Spleen (tissue), 3 donors: ENCODE results near the gene RPP30.

Experiments
- POLR2A ChIP-seq, 3 donors: fragments of 450-650 bp; IDR thresholded peaks; one replicate each; pipeline ENCODE4 v1.5.1; 2017; ENCODE audit warnings: antibody characterized with exemption in 3 of 3, mild to moderate bottlenecking in 1 of 3
- POLR2AphosphoS5 ChIP-seq, 3 donors: sonication (generic); formaldehyde crosslinking; IDR thresholded peaks; one replicate each; pipeline ENCODE4 v1.5.1; 2017; ENCODE audit warnings: antibody characterized with exemption in 3 of 3

DNA sequence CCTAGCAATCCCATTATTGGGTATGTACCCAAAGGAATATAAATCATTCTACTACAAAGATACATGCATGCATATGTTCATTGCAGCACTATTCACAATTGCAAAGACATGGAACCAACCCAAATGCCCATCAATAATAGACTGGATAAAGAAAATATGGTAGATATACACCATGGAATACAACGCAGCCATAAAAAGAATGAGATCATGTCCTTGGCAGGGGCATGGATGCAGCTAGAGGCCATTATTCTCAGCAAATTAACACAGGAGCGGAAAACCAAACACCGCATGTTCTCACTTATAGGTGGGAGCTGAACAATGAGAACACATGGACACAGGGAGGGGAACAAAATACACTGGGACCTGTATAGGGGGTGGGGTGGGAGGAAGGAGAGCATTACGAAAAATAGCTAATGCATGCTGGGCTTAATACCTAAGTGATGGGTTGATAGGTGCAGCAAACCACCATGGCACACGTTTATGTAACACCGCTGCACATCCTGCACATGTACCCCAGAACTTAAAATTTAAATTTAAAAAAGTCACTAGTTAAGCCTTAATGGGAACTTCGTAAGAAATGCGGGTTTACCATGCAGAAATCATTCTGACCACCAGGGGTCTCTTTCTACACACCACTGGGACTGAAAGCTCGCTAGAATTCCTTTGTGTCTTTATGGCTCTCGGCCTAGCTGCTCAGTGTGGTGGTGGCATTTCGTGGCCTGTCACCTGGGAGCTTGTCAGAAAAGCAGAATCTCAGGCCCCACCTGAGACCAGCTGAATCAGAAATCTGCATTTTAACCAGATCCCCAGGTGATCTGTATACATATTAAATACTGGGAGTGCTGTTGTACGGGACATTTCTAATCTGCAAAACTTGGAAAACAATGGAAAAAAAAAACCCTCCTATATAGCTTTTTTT is 39.6 kb downstream of the RPP30 start:
- TF ChIP-seq POLR2A (IDR thresholded peaks at IDR 0.05) (no peak), POLR2AphosphoS5 (IDR thresholded peaks at IDR 0.05) (no peak)
